GM10266 (cell line): ENCODE data around the gene RNF130.
A peak's percentile ranks its signal among the peaks of the same experiment; 100 is the strongest.

Experiments
- DNase-seq: peaks from one replicate; pipeline ENCODE4 v3.0.0; 2012; ENCODE audit errors: extremely low spot score
- CTCF ChIP-seq: IDR thresholded peaks from 2 replicates; pipeline ENCODE4 v1.5.1; 2012; ENCODE audit warnings: mild to moderate bottlenecking, low read depth; ENCODE audit not compliant: control insufficient read depth, insufficient read depth; ENCODE audit errors: missing control alignments

RNF130 gene

GRCh38 chr5:180074462-180074861 is 2.9 kb upstream of the RNF130 start:
- no peak for DNase-seq
- TF ChIP-seq CTCF = no peak

- no peak for DNase-seq
- no peak for TF ChIP-seq CTCF
These were observed 997 bp upstream of the RNF130 start for GRCh38 chr5:180072556-180072955.

GRCh38 chr5:180072256-180072548 is 643 bp upstream of the RNF130 start:
- DNase-seq = no peak
- no peak for TF ChIP-seq CTCF

- TF ChIP-seq CTCF = no peak
- DNase-seq = peak; percentile 28
These were observed 616 bp downstream of the RNF130 start for GRCh38 chr5:180070756-180071530.

- TF ChIP-seq CTCF = no peak
- DNase-seq = no peak
These were observed 1.8 kb downstream of the RNF130 start for GRCh38 chr5:180069589-180070247.

- no peak for TF ChIP-seq CTCF
- no peak for DNase-seq
These were observed 3.0 kb downstream of the RNF130 start for GRCh38 chr5:180068519-180069090.

- no peak for TF ChIP-seq CTCF
- no peak for DNase-seq
These were observed 3.6 kb downstream of the RNF130 start for GRCh38 chr5:180067986-180068385.
